Islet precursor cell (in vitro differentiated cells): ENCODE measurements around the gene TCP11.

Source experiments
- DNase-seq: peaks from one replicate; pipeline ENCODE4 v3.0.0-alpha.2; 2018

Gene TCP11

GRCh38 chr6:35090734-35091133, 50.4 kb downstream of the TCP11 start:
- DNase-seq: peak; percentile 47

- no peak for DNase-seq
Observed at GRCh38 chr6:35089935-35090505, 51.1 kb downstream of the TCP11 start.

GRCh38 chr6:35089216-35089934, 51.8 kb downstream of the TCP11 start:
- DNase-seq: peak; percentile 40

GRCh38 chr6:35088281-35089215, 52.6 kb downstream of the TCP11 start:
- peak; percentile 51 for DNase-seq

GRCh38 chr6:35087361-35088280, 53.5 kb downstream of the TCP11 start:
- DNase-seq: peak; percentile 48

GRCh38 chr6:35086636-35087360, 54.3 kb downstream of the TCP11 start:
- DNase-seq: peak; percentile 32

GRCh38 chr6:35086282-35086632, 54.9 kb downstream of the TCP11 start:
- peak; percentile 45 for DNase-seq

- peak; percentile 35 for DNase-seq
Observed at GRCh38 chr6:35085359-35086281, 55.5 kb downstream of the TCP11 start.

GRCh38 chr6:35084511-35085203, 56.5 kb downstream of the TCP11 start:
- peak; percentile 43 for DNase-seq

- DNase-seq: peak; percentile 33
Observed at GRCh38 chr6:35084041-35084491, 57.1 kb downstream of the TCP11 start.

- peak; percentile 29 for DNase-seq
Observed at GRCh38 chr6:35083507-35083906, 57.6 kb downstream of the TCP11 start.

- DNase-seq: peak; percentile 47
Observed at GRCh38 chr6:35082733-35083403, 58.3 kb downstream of the TCP11 start.

GRCh38 chr6:35082046-35082732, 59.0 kb downstream of the TCP11 start:
- peak; percentile 49 for DNase-seq

- DNase-seq: no peak
Observed at GRCh38 chr6:35081426-35081851, 59.7 kb downstream of the TCP11 start.

GRCh38 chr6:35080821-35081425, 60.2 kb downstream of the TCP11 start:
- DNase-seq: peak; percentile 51

GRCh38 chr6:35080016-35080680, 61.0 kb downstream of the TCP11 start:
- DNase-seq: peak; percentile 43

- peak; percentile 41 for DNase-seq
Observed at GRCh38 chr6:35079311-35080000, 61.7 kb downstream of the TCP11 start.
